Activated CD4-positive, alpha-beta T cell treated with anti-CD3 and anti-CD28 coated beads for 48 hours (primary cell): Measurements from ENCODE around the gene SRSF9.
A peak's percentile ranks its signal among the peaks of the same experiment; 100 is the strongest.
"Not testable (repeated sequence)": the region's sequence is repeated elsewhere in the genome, so short reads cannot be mapped to it uniquely, and the experiment has no call there.

Source experiments
- DNase-seq: peaks from one replicate; pipeline ENCODE4 v3.0.0-alpha.2; 2020

The SRSF9 gene

DNA sequence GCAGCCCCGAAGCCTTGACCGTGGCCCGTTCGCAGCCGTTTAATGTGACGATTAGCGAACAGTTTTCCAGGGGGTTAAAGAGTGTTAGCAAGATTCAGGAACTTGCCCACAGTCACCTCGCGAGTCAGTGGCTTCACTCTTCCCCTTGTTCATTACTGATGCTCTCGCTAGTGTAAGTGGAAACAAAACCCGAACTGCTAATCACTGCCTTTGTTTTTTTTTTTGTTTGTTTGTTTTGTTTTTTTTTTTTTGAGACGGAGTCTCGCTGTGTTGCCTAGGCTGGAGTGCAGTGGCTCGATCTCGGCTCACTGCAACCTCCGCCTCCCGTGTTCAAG is 22.7 kb downstream of the SRSF9 start:
- not testable (repeated sequence) for DNase-seq

DNA sequence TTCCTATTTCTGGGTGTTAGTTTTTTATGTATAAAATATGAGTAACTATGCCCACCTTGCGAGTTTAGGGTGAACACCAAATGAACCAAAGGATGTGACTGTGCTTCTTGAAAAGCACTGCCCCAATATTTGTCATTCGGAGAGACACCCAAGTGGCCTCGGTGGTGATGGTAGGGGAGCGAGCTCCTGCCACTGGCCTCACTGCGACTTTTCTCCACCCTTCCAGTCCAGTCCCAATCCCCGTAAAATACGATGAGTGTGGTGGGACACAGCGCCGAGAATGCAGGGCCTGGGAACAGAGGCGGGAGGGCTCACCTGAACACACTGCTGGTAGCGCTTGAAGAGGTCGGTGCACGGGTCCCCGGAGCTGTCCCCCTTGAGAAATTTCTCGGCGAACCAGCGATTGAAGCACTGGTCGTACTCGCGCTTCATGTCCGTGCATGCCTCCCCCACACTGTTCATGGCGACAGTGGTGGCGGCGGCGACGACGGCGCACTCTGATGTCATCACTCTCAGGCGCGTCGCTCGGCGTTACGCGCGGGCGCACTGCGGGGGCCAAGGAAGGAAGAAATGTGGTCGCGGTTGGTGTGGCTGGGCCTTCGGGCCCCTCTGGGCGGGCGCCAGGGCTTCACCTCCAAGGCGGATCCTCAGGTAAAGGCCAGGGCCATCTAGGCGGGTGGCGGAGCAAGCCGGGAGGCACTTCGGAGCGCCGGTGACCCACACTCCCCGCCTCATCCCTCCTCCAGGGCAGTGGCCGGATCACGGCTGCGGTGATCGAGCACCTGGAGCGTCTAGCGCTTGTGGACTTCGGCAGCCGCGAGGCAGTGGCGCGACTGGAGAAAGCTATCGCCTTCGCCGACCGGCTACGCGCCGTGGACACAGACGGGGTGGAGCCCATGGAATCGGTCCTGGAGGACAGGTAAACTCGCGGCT is 23.4 kb downstream of the SRSF9 start, which contains the start of the genes GATC and TRIAP1:
Gene GATC, plus strand, starts transcription at position 534 of the 933 bp plus-strand sequence. Its CDS starts 37 bp downstream, at position 571.
Gene TRIAP1, minus strand, starts transcription at position 474 of the 933 bp plus-strand sequence. Its CDS starts 12 bp downstream, at position 462.
- DNase-seq: peak; percentile 93

DNA sequence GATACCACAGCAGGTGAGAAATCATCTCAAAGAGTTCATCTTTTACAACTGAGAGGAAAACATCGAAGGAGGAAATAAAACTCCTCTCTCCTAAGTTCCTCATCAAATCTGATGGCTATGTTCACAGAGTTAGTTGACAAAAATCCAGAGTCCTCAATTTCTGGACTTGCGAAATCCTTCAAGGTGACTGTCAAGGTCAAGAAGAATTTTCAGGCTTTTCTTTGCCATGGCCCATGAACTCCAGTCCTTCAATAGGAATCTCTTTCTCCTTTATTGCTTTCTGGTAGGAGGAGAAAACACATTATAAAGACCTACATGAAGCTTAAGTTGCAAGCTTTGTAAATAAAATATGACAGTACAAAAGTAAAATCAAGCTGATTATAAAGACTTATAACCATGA is 24.9 kb downstream of the SRSF9 start:
- DNase-seq: no peak

DNA sequence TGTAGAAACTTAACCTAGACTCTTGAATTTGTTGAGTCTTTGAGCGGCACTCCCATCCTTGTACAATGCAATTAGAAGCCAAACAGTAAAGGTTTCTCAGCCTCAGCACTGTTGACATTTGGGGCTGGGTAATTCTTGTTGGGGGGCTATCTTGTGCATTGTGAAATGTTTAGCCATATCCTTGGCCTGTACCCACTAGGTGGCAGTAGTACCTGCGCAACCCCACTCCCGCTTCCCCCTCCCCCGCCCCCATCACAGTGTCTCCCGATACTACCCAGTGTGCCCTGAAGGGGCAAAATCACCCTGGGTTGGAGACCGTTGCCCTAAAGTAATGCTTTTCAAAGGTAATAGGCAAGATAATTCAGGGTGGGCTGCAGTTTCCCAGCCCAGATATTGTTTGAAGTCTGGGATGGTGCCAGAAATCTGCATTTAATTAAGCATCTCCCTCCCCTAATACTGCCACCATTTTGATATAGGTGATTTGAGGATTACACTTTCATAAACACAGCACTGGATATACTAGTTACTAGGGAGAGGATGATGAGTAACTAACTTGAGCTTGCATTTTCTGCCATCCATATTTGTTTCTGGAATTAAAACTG is 29.8 kb downstream of the SRSF9 start:
- DNase-seq: peak; percentile 84

DNA sequence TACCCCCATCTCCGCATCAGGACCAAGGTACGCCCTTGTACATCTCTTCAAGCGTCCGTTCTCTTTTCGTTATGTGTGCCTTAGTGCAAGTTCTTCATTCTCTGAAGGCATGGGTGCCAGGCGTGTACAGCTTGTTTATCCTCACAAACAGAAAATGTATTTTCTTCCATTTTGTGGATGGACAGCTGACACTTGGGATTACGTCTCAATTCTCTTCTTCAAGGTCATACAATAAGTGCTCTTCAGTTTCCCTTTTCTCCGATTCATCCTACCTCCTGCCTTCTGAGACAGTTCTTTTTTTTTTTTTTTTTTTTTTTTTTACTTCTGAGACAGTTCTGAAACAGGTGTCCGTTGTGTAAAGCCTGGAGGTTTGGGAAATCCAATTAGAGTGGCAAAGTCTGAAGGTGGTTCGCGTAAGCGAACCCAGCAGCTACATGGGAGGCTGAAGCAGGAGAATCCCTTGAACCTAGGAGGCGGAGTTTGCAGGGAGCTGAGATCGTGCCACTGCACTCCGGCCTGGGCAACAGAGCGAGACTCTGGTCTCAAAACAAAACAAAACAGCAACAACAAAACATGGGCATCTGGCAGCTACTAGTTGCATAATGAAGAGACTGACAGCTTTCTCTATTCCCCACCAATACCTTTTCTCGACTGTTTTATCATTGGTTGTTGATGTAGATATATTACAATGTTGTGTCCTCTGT is 30.9 kb downstream of the SRSF9 start:
- no peak for DNase-seq

DNA sequence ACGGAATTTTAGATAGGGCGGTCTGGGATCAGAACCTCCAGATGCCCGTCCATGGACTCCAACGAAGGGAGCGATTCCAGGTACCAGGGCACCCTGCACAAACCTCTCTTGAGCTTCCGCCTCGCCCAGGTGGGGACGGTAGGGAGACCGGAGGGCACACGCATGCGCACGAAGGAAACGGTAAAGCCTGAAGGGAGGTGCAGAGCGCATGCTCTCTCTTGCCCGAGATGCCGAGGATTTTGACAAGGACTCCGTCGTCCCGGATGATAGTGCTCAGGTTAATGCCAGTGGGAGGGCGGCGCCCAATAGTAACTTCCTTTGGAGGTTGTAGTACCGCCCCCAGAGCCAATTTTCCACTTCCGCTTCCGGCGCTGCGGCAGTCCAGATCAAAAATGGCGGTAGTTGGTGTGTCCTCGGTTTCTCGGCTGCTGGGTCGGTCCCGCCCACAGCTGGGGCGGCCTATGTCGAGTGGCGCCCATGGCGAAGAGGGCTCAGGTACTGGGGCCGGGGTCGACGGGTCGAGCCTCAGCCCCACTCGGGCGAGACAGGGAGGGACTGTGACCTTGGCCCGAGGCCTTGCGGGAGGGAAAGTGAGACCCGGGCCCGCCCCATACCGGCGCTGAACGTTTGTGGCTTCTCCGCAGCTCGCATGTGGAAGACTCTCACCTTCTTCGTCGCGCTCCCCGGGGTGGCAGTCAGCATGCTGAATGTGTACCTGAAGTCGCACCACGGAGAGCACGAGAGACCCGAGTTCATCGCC is 31.6 kb downstream of the SRSF9 start, which contains the start of gene COX6A1:
Gene COX6A1, plus strand, starts transcription at position 379 of the 760 bp plus-strand sequence. Its CDS starts 14 bp downstream, at position 393.
- peak; percentile 99 for DNase-seq

DNA sequence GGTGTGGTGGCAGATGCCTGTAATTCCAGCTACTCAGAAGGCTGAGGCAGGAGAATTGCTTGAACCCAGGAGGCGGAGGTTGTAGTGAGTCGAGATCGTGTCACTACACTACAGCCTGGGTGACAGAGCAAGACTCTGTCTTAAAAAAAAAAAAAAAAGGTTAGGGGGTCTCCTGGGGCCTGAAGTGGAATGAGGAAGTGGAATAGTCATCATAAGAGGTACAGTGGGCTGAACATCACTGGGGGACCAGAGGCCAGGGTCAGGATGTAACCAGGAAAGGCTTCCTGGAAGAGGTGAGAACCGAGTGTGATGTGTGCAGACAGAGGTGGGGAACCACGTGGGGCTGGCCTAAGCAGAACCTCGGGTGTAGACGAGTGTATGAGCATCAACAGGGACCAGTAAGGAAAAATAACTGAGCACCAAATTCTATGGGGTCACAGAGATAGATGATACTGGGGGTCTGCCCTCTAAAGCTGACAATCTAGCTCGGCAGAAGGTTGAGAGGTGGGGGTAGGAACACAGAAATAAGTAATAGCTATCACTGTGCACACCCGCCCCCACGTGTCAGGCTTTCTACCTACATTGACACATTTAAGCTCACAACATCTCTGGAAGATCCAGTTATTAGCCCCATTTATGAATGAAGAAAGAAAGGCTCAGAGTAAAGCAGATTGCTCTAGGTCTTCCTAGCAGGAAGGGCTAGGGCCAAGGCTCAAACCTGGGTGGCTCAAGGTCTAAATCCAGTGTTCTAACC is 36.6 kb downstream of the SRSF9 start:
- DNase-seq: no peak

DNA sequence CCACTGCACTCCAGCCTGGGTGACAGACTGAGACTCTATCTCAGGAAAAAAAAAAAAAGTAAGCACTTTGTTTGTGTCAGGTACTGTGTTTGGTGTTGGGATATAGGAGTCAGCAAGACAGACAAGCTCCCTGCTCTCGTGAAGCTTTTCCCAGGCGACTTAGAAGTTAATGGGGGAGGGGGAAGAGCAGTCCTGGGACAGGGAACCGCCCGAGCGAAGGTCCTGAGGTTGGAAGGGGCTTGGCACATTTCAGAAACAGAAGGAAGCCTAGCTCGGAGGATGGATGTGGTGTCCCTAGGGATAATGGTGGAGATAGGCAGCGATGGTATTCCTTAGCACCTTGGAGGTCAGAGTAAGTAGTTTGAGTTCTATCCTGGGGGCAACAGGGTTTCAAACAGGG is 40.2 kb downstream of the SRSF9 start:
- DNase-seq: no peak

DNA sequence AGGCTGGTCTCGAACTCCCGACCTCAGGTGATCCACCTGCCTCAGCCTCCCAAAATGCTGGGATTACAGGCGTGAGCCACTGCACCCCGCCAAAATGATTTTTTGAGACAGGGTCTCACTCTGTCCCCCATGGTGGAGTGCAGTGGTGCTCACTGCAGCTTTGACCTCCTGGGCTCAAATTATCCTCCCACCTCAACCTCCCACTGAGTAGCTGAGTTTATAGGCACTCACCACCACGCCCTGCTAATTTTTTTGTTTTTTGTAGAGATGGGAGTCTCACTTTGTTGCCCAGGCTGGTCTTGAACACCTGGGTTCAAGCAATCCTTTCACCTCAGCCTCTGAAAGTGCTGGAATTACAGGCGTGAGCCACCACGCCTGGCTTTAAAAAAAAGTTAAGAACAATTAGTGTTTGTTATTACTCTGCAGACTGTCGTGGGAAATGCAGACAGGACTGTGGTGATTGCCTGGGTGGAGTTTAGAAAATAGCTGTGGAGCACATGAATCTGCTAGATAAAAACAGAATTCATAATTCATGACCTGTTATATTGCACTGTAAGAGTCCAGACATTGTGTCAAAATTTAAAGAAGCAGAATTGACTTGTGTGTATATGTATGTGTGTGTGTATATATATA is 40.8 kb downstream of the SRSF9 start:
- no peak for DNase-seq

DNA sequence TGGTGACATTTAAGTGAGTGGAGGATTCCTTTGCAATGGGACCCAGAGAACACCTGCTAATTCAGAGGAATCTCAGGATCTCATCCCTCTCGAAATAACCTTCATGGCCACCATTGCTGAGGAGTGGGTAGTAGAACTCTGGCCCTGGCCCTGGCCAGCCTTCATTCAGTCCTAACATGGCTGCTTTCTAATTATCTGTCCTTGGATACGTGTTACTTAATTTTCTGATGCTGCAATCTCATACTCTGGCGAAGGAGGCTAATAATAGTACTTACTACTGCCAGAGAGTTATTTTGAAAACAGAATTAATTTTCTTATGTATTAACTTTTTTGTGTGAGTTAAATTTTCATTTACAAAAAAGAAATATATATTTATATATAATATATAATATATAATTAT is 43.8 kb downstream of the SRSF9 start:
- no peak for DNase-seq

DNA sequence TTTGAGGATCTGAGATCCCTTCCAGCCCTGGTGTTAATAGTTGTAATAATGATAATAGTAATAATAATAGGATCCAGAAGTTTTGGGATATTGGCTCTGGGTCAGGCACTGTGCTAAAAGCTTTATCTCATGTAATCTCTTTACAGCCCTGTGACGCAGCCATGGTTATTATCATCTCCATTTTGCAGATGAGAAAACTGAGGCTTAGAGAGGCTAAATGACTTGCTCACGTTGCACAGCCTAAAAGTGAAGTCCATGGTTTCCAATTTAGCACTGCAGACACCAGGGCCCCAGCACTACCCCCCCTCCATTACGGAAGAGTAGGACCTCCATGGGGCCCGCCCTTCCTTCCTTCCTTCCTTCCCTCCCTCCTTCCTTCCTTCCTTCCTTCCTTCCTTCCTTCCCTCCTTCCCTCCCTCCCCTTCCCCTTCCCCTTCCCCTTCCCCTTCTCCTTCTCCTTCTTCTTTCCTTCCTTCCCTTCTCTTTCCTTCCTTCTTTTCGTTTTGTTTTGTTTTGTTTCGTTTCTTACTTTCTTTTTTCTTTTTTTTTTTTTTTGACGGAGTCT is 46.6 kb downstream of the SRSF9 start:
- DNase-seq: no peak

DNA sequence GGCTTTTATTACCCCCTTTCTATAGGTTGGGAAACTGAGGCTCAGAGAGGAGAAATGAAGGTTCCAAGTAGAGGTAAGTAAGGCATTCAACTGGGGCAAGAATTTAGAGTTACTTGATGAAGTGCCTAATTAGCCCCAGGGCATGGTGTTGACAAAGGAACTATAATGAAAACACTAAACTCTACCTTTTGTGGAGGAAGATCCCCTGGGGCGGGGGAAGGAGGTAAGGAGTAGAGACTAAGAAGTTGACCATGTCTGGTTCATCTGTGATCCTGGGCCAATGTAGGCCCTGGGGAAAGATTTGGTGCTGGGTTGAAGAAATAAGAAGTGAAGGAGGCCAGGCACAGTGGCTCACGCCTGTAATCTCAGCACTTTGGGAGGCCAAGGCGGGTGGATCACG is 47.8 kb downstream of the SRSF9 start:
- DNase-seq: no peak

DNA sequence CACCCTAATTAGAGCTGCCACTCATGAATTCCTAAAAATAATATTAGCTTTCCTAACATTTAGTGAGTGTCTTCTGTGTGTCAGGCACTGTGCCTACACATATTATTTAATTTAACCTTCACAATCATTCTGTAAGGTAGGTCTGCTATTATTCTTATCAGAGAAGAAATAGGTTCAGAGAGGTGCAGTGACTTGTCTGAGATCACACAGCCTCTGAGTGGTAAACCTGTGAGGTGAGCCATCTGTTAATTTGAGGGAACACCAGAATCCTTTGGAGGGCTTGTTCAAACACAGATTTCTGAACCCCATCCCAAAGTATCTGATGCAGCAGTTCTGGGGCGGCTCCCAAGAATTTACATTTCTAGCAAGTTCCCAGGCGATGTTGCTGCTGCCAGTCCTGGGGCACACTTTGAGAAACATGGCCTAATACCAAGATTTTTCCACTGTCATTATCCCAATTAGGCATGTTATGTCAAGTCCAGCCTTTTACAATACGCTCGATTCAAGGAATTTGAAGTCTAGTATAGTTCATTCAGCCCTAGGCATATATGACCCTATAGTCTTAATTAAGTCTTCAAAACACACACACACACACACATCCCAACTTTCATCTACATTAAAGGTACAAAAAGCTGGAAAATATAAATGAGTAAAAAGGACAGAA is 51.5 kb downstream of the SRSF9 start:
- no peak for DNase-seq

DNA sequence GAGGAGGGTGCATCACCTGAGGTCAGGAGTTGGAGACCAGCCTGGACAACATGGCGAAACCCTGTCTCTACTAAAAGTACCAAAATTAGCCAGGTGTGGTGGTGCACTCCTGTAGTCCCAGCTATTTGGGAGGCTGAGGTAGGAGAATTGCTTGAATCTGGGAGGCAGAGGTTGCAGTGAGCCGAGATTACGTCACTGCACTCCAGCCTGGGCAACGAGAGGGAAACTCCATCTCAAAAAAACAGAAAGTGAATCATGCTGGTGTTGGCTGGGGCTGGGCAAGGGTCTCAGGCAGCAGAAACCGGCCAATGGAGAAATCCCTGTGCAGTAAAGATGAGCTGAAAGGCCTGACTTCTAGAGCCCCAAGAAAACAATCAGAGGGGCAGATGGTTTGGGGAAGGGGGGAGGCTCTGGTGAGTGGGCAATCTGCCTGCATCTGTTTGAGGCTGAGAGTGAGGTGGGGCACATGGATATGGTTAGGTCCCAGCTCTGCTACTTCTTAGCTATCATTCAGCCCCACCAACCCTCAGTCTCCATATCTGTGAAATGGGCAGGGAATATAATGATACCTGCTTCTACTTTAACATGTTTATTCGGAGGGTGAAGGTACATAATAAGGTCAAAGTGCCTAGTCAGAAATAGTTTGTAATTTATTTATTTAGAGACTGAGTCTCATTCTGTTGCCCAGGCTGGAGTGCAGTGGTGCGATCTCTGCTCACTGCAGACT is 52.9 kb downstream of the SRSF9 start:
- DNase-seq: no peak

DNA sequence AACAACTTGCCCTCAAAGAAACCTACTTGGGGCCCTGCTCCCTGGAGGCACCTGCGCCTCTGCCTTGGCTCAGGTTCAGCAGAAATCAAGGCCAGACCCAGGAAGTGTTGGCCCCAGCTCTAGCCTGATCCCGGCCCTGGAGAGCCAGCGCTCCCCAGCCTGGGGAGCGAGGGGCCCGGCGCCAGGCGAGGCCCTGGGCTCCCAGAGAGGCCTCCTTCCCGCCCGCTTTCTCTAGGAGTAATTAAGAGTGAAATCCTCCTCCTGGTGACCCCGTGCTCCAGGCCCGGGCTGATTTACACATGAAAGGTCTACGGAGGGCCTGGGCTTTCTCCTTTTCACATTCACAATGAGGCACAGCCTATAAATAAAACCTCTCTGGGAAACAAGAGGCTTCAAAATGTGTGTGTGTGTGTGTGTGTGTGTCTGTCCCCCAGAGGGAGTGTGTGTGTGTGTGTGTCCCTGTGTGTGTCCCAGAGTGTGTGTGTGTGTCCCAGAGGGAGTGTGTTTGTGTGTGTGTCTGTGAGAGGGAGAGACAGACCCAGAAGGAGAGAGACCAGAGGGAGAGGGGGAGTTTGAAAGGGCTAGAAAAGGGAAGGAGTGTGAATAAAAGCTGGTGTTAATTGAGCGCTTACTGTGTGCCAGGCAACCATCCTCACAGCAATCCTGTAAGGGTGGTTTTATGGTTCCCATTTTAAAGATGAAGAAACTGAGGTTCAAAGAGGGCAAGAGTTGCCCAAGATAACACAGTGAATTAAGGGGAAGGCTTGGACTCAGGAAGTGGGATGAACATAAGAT is 55.5 kb downstream of the SRSF9 start:
- DNase-seq: no peak

DNA sequence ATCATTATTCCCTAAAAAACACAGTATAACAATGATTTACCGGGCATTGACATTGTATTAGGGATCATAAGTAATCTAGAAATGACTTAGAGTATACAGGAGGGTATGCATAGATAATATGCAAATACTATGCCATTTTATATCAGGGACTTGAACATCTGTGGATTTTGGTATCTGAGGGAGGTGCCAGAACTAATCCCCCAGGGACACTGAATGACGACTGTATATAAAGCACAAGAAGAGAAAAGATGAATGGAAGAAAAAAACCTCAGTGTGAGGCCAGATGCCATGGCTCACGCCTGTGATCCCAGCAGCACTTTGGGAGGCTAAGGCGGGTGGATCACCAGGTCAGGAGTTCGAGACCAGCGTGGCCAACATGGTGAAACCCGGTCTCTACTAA is 57.1 kb downstream of the SRSF9 start:
- DNase-seq: no peak
